GM13976 (cell line): Measurements from ENCODE around the gene PACSIN1.

Source experiments
- DNase-seq: peaks from one replicate; pipeline ENCODE4 v3.0.0; 2012; ENCODE audit warnings: low spot score
- in situ Hi-C: fragments of 300-500 bp; cut with MboI; formaldehyde crosslinking; loops from one replicate; pipeline ENCODE4 v1.12.0; 2022; ENCODE audit warnings: low sequenced_read_pairs, mixed read lengths, inconsistent platforms; ENCODE audit not compliant: unreplicated experiment
- TF ChIP-seq, protein P1 (sequence below): IDR thresholded peaks from 2 replicates; pipeline ENCODE4 v1.5.1; 2012; ENCODE audit warnings: borderline replicate concordance, mild to moderate bottlenecking; ENCODE audit not compliant: insufficient read depth; ENCODE audit errors: extremely low read depth, missing control alignments, control extremely low read depth

Gene PACSIN1

DNA sequence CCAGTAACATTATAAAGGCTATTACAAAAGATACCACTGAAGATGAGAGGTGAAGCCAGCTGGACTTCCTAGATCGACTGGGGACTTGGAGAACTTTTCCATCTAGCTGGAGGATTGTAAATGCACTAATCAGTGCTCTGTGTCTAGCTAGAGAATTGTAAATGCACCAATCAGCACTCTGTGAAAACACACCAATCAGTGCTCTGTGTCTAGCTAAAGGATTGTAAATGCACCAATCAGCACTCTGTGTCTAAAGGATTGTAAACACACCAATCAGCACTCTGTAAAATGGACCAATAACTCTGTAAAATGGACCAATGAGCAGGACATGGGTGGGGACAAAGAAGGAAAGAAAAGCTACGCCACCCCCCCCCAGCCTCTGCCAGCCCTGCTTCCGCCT, 26.4 kb upstream of the PACSIN1 start:
- TF ChIP-seq, protein P1, sequence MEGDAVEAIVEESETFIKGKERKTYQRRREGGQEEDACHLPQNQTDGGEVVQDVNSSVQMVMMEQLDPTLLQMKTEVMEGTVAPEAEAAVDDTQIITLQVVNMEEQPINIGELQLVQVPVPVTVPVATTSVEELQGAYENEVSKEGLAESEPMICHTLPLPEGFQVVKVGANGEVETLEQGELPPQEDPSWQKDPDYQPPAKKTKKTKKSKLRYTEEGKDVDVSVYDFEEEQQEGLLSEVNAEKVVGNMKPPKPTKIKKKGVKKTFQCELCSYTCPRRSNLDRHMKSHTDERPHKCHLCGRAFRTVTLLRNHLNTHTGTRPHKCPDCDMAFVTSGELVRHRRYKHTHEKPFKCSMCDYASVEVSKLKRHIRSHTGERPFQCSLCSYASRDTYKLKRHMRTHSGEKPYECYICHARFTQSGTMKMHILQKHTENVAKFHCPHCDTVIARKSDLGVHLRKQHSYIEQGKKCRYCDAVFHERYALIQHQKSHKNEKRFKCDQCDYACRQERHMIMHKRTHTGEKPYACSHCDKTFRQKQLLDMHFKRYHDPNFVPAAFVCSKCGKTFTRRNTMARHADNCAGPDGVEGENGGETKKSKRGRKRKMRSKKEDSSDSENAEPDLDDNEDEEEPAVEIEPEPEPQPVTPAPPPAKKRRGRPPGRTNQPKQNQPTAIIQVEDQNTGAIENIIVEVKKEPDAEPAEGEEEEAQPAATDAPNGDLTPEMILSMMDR: no peak
- DNase-seq: no peak
- in situ Hi-C loops: no loop called here

DNA sequence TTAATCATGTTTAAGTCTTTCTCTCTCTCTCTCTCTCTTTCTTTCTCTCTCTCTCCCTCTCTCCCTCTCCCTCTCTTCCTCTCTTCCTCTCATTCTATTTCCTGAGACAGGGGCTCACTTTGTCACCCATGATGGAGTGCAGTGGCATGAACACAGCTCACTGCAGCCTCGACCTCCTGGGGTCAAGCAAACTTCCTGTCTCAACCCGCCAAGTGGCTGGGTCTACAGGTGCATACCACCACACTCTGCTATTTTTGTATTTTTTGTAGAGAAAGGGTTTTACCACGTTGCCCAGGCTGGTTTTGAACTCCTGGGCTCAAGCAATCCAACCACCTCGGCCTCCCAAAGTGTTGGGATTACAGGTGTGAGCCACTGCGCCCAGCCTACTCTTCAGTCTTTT, 24.4 kb upstream of the PACSIN1 start:
- DNase-seq: no peak
- in situ Hi-C loops: no loop called here
- TF ChIP-seq, protein P1: no peak

DNA sequence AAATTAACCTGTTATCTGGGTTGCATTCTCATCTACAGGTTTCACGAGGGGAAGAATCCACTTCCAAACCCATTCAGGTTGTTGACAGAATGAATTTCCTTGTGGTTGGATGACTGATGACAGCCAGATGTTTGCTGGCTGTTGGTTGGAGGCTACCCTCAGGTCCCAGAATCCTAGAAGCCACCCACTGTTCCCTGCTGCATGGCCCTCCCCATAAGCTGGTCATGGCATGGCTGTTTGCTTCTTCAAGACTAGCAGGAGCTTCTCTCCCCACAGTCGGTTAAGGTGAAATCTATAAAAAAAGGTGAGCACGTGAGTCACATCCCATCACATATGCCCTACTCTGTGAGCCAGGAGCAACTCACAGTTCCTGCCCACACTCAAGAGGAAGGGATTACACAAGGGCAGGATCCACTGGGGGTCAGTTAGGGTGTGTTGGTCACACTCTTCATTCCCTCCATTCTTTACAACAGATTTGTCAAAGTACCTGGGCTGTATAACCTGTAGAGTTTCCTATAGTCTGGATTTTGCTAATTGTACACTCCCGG, 20.5 kb upstream of the PACSIN1 start:
- TF ChIP-seq, protein P1: no peak
- in situ Hi-C loops: no loop called here
- no peak for DNase-seq

DNA sequence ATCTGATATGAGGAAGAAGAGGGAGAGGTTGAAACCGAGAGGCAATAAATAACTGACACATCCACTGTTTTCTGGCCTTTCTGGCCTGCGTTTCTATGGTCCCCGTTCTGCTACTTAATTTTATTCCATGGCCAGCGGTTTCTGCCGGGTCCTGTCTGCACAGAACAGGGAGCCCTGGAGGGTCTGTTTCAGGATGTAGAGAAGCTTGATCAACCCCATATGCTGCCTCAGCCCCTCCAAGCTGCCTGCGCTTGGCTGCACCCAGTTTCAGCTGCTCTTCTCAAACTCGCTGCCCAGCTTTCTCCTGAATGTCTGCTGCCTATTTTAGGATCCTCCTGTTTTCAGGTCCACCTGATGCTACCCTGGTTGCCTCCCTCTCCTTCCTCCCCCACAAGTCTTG, 18.5 kb upstream of the PACSIN1 start:
- no peak for DNase-seq
- TF ChIP-seq, protein P1: no peak
- in situ Hi-C loops: no loop called here

DNA sequence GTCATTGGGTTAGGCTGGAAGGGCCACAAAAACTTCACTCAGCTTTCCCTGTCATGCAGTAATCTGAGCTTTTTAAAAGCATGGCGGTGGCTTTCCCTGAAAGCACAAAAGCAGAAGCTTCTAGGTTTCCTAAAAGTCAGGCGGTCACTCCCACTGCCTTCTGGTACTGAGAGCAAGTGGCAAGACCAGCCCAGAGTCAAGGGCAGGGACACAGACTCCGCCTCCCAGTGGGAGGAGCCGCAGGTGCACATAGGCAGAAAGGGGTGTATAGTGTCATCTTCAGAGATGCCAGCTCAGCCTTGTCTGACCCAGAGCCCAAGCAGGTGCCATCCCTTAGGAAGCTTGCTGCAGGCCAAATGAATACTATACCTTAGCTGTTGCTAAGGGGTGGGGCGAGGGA, 18.0 kb upstream of the PACSIN1 start:
- in situ Hi-C loops: no loop called here
- DNase-seq: no peak
- TF ChIP-seq, protein P1: no peak

DNA sequence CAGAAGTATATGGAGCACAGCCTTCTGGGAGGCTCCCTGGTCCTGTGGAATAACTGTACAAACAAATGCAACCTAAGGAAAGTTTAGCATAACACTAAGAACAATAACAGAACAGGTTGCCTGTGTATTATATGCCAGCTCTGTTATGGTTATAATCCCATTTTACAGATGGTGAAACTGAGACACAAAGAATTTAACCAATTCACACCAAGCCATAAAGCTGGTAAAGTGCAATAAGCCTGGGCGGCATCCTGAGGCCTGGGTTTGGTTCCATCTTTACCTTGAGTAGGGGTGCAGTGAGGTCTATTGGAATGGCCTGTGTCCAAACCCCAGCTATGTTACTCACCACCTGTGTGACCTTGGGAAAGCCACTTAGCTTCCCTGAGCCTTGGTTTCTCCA, 14.7 kb upstream of the PACSIN1 start:
- TF ChIP-seq, protein P1: no peak
- in situ Hi-C loops: no loop called here
- DNase-seq: no peak

DNA sequence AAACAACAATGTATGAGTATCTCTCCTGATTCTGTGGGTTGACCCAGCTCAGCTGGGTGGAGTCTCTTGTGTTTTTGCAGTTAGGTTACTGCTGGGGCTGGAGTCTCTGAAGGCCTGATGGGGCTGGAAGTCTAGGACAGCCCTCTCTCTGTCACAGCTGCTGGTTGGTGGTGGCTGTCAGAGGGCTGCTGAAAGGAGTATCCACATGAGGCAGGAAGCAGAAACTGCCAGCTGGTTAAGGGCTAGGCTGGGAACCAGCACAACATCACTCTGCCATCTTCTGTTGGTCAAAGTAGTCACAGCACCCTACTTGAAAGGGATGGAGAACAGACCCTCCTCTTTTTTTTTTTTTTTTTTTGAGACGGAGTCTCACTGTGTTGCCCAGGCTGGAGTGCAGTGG, 10.0 kb upstream of the PACSIN1 start:
- no peak for DNase-seq
- in situ Hi-C loops: no loop called here
- TF ChIP-seq, protein P1: no peak
